LNCAP (cell line): ENCODE data around the gene HIPK1.

Source experiments
- CTCF ChIP-seq: fragments of 450-650 bp; IDR thresholded peaks from 2 replicates; pipeline ENCODE4 v1.5.1; 2017; ENCODE audit warnings: mild to moderate bottlenecking

The HIPK1 gene

GRCh38 chr1:113928941-113929749 lies at the start of gene HIPK1:
Gene HIPK1 (plus strand): TSS chr1:113929324.
- TF ChIP-seq CTCF: no peak

GRCh38 chr1:113879739-113880038 lies 49.4 kb upstream of the HIPK1 start:
- TF ChIP-seq CTCF: no peak

- no peak for TF ChIP-seq CTCF
Measured at GRCh38 chr1:113881661-113882060, 47.5 kb upstream of the HIPK1 start.

GRCh38 chr1:113886417-113887401 lies 42.4 kb upstream of the HIPK1 start:
- TF ChIP-seq CTCF: no peak

GRCh38 chr1:113887402-113888175 lies 41.5 kb upstream of the HIPK1 start, which contains the start of gene BCL2L15:
Gene BCL2L15 (minus strand): TSS chr1:113887581. CDS start chr1:113887375, 206 bp downstream.
- TF ChIP-seq CTCF: no peak

- no peak for TF ChIP-seq CTCF
Measured at GRCh38 chr1:113890816-113891215, 38.3 kb upstream of the HIPK1 start.

- no peak for TF ChIP-seq CTCF
Measured at GRCh38 chr1:113891631-113892220, 37.4 kb upstream of the HIPK1 start.
